A549 treated with AZD9567 at 1 μM for 4 hours (cell line): ENCODE measurements around the gene DDX55. TPM values are rescaled to one million over a fixed set of nuclear protein-coding genes. Genes with fewer than 3 reads are reported as not detected.

Experiments used
- total RNA-seq: library from RNA; stranded (reverse); fragments of 200-300 nt; extraction: Qiagen RNA extraction; gene quantifications from 5 replicates; pipeline ENCODE4 v1.2.3, GENCODE V29; 2022; ENCODE audit not compliant: insufficient read depth

The DDX55 gene, protein sequence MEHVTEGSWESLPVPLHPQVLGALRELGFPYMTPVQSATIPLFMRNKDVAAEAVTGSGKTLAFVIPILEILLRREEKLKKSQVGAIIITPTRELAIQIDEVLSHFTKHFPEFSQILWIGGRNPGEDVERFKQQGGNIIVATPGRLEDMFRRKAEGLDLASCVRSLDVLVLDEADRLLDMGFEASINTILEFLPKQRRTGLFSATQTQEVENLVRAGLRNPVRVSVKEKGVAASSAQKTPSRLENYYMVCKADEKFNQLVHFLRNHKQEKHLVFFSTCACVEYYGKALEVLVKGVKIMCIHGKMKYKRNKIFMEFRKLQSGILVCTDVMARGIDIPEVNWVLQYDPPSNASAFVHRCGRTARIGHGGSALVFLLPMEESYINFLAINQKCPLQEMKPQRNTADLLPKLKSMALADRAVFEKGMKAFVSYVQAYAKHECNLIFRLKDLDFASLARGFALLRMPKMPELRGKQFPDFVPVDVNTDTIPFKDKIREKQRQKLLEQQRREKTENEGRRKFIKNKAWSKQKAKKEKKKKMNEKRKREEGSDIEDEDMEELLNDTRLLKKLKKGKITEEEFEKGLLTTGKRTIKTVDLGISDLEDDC
- total RNA-seq: 32.8 to 41.9 TPM (median 33.0 TPM) in 5 replicates

DNA sequence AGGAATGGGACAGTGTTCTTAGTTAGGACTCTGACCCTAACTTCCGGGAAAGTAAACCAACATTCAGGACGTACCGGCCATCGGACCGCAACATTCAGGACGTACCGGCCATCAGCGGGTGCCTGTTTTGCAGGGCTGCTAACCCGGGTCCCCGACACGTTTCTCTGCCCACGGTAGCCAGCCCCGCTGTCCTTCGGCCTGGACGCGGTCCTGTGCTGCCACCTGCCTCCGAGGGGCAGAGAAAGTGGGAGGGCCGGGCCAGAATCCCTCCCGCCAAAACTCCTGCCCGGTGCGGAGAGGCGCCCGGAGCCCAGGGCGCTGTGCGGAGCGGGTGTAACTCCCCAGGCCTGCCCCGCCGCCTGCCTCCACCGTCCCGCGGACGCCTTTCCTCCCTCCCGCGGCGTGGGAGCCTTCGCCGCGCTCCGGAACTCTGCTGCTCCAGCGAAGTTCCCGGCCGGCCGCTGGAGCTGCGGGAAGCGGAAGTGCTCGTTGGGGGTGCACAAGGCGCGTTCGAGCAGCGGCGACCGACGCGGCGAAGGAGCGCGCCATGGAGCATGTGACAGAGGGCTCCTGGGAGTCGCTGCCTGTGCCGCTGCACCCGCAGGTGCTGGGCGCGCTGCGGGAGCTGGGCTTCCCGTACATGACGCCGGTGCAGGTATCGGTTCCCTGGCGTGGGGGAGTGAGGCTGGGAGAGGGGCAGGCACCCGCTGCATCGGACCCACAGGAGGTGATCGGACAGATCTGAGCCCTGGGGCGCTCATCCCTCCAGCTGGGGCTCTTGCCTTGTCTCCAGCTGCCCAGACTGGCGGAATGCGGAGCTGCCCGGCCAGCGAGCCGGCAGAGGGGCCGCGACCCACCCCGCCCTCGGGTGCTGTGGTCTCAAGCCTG is at the start of gene DDX55:
DDX55 (plus strand) TSS at position 498 of the 888 bp plus-strand sequence; CDS start at position 548, 50 bp downstream.

DNA sequence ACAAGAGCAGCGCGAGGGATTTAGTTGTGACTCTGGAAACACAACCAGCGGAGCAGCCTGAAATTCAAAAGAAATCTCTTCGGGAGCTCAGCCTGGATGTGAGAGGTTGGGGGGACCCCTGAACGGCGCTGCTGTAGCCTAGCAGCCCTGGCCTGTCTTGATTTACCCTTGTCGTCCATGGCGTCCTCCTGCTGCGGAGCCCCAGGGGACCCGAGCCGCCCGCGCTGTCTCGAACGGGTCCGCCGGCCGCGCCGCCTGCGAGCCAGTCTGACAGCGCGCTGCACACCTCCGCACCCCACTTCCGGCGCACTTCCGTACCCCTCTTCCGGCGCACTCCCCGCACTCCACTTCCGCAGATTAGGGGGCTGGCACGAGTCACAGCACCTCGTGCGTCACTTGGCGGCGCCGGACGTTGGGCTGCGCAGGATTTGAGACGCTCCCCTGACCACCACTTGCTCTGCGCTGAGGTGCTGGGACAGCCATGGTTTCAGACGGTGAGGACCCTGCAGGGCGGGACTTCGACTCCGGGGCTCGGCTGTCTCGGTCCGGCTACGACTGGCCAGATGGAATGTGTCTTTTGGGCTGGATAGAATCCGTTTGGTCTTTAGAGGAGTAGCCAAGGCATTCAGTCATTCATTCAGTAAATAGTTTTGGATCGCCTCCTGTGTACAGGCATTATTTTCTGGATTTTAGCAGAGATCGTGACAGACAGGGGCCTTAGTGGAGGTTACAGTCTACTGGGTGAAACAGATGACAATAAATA is 31.7 kb downstream of the DDX55 start, which contains the start of the genes EIF2B1 and GTF2H3:
EIF2B1 (minus strand) TSS at position 308 of the 763 bp plus-strand sequence; CDS start at position 179, 129 bp downstream.
GTF2H3 (plus strand) TSS at position 451 of the 763 bp plus-strand sequence; CDS start at position 482, 31 bp downstream.

Other genes starting within 250 kb of the DDX55 start
- gene SBNO1, start 237.3 kb upstream of the DDX55 start, total RNA-seq: 19.7 to 30.9 TPM (median 23.3 TPM) in 5 replicates
- 45.8 to 56.9 TPM (median 50.5 TPM) in 5 replicates for gene KMT5A, start 218.0 kb upstream of the DDX55 start, total RNA-seq
- 1.5 to 2.0 TPM (median 1.7 TPM) in 5 replicates for gene RILPL2, start 165.4 kb upstream of the DDX55 start, total RNA-seq
- 16.0 to 17.0 TPM (median 16.2 TPM) in 5 replicates for gene SNRNP35, start 144.0 kb upstream of the DDX55 start, total RNA-seq
- 10.9 to 14.5 TPM (median 13.7 TPM) in 5 replicates for gene RILPL1, start 68.4 kb upstream of the DDX55 start, total RNA-seq
- gene TMED2, start 17.5 kb upstream of the DDX55 start, total RNA-seq: 179 to 207 TPM (median 190 TPM) in 5 replicates
- 35.2 to 42.6 TPM (median 35.9 TPM) in 5 replicates for gene EIF2B1, start 31.6 kb downstream of the DDX55 start, total RNA-seq
- 24.2 to 62.1 TPM (median 29.8 TPM) in 5 replicates for gene GTF2H3, start 31.7 kb downstream of the DDX55 start, total RNA-seq
- gene TCTN2, start 69.0 kb downstream of the DDX55 start, total RNA-seq: 11.1 to 17.5 TPM (median 11.6 TPM) in 5 replicates
- gene ATP6V0A2, start 110.3 kb downstream of the DDX55 start, total RNA-seq: 19.7 to 28.1 TPM (median 23.7 TPM) in 5 replicates
- gene DNAH10, start 160.2 kb downstream of the DDX55 start, total RNA-seq: 0.13 to 0.30 TPM (median 0.22 TPM) in 4 of 5 replicates, not detected in the other